GM12878 (cell line): ENCODE data around the gene BCCIP. TPM values are rescaled to one million over a fixed set of nuclear protein-coding genes. Genes with fewer than 3 reads are reported as not detected.

Experiments used
- ATAC-seq: fragments of 200-7000 bp; cut with Tn5 transposase; 3 replicates; pipeline ENCODE4 v1.9.1; 2020; ENCODE audit warnings: mild to moderate bottlenecking, moderate library complexity
- BruUV-seq: library from RNA; stranded (reverse); fragments of 400-500 nt; replicated peaks from 2 replicates; lab custom pipeline; 2021; lab: Mats Ljungman, UMichigan
- CTCF ChIA-PET: fragments of 300-600 bp; sonication (Branson Sonifier 250); formaldehyde crosslinking; extraction: SDS; loops from one replicate; lab custom pipeline; 2021; ENCODE audit warnings: inconsistent platforms; lab: Yijun Ruan, JAX
- POLR2A ChIA-PET: fragments of 350-600 bp; formaldehyde crosslinking; extraction: SDS; loops from one replicate; lab custom pipeline; 2021; ENCODE audit warnings: inconsistent platforms; lab: Charles Lee
- RAD21 ChIA-PET: fragments of 300-600 bp; sonication (Branson Sonifier 250); formaldehyde crosslinking; loops from one replicate; lab custom pipeline; 2023; ENCODE audit warnings: antibody characterized with exemption; ENCODE audit not compliant: unreplicated experiment; lab: Charles Lee
- SMC1A ChIA-PET: fragments of 300-600 bp; sonication (Branson Sonifier 250); formaldehyde crosslinking; loops from one replicate; lab custom pipeline; 2023; ENCODE audit not compliant: unreplicated experiment, uncharacterized antibody; lab: Charles Lee
- DNase-seq: peaks from one replicate; pipeline ENCODE4 v3.0.0-alpha.2; 2011; ENCODE audit warnings: low read depth, low spot score
- FAIRE-seq: peaks from 3 replicates; lab custom pipeline; 2011; peaks lifted over from hg19 to GRCh38; lab: Jason Lieb, UNC
- H2AFZ ChIP-seq: 2 replicates; pipeline ENCODE4 v1.6.0; 2011; ENCODE audit warnings: low read depth, low read length, control low read depth; ENCODE audit not compliant: control insufficient read depth
- H3K27ac ChIP-seq: 2 replicates; pipeline ENCODE4 v1.5.1; 2011; ENCODE audit warnings: control low read depth; ENCODE audit not compliant: control insufficient read depth, insufficient read depth
- H3K27me3 ChIP-seq, 2 experiments: replicated peaks in 1 of 2; 2 replicates each; pipeline versions ENCODE4 v1.6.0 to v1.6.1; 2011; ENCODE audit warnings: low read length in 1 of 2; ENCODE audit not compliant: control insufficient read depth in 2 of 2, insufficient read depth in 2 of 2
- H3K36me3 ChIP-seq, 2 experiments: 2 replicates each; pipeline ENCODE4 v1.5.1; 2011; ENCODE audit warnings: low read length in 1 of 2; ENCODE audit not compliant: control insufficient read depth in 2 of 2, insufficient read depth in 2 of 2
- H3K4me1 ChIP-seq: 2 replicates; pipeline ENCODE4 v1.6.1; 2011; ENCODE audit warnings: mild to moderate bottlenecking, low read length, moderate library complexity, mixed read lengths; ENCODE audit not compliant: control insufficient read depth, insufficient read depth
- H3K4me2 ChIP-seq: 2 replicates; pipeline ENCODE4 v1.6.0; 2011; ENCODE audit warnings: control low read depth; ENCODE audit not compliant: control insufficient read depth, insufficient read depth
- H3K4me3 ChIP-seq: fragments of 200-600 bp; sonication (generic); 2 replicates; pipeline ENCODE4 v1.5.1; 2016
- H3K79me2 ChIP-seq: 2 replicates; pipeline ENCODE4 v1.6.0; 2011; ENCODE audit warnings: low read length; ENCODE audit not compliant: control insufficient read depth, insufficient read depth
- H3K9ac ChIP-seq: 2 replicates; pipeline ENCODE4 v1.8.0; 2011; ENCODE audit warnings: low read length, control low read depth, mixed read lengths; ENCODE audit not compliant: control insufficient read depth, insufficient read depth
- H3K9me3 ChIP-seq: replicated peaks from 3 replicates; pipeline ENCODE4 v1.5.1; 2011; ENCODE audit warnings: mild to moderate bottlenecking, low read length; ENCODE audit not compliant: control insufficient read depth, insufficient read depth
- H4K20me1 ChIP-seq: 2 replicates; pipeline ENCODE4 v1.6.0; 2011; ENCODE audit not compliant: control insufficient read depth, insufficient read depth
- BACH1 ChIP-seq: fragments of 450-650 bp; IDR thresholded peaks from 2 replicates; pipeline ENCODE4 v1.6.1; 2017; ENCODE audit warnings: mild to moderate bottlenecking, borderline replicate concordance
- CBX5 ChIP-seq: sonication (generic); IDR thresholded peaks from 2 replicates; pipeline ENCODE4 v1.6.1; 2016; ENCODE audit warnings: low read depth, moderate library complexity, mild to moderate bottlenecking, inconsistent platforms
- CHD4 ChIP-seq: fragments of 200-600 bp; sonication (generic); IDR thresholded peaks from 2 replicates; pipeline ENCODE4 v1.6.1; 2016; ENCODE audit warnings: mild to moderate bottlenecking
- E2F8 ChIP-seq: fragments of 450-650 bp; IDR thresholded peaks from 2 replicates; pipeline ENCODE4 v1.6.1; 2018; ENCODE audit warnings: mild to moderate bottlenecking, low read depth, moderate library complexity; ENCODE audit not compliant: partially characterized antibody
- ETV6 ChIP-seq, 2 experiments: fragments of 450-650 bp in 1 of 2; IDR thresholded peaks in 1 of 2; conservative IDR thresholded peaks in 1 of 2; 2 replicates each; pipeline ENCODE4 v1.6.1; 2014; ENCODE audit warnings: antibody characterized with exemption in 1 of 2, borderline replicate concordance in 1 of 2, low read depth in 1 of 2, mild to moderate bottlenecking in 1 of 2, moderate library complexity in 1 of 2
- JUND ChIP-seq: IDR thresholded peaks from 2 replicates; pipeline ENCODE4 v1.6.1; 2012; ENCODE audit warnings: low read depth, mild to moderate bottlenecking, low read length, improper control_type of control experiment, moderate library complexity
- KAT2A ChIP-seq: conservative IDR thresholded peaks from 2 replicates; pipeline ENCODE4 v1.6.1; 2011; ENCODE audit warnings: low read depth, low read length; ENCODE audit not compliant: control insufficient read depth
- KLF5 ChIP-seq: fragments of 450-650 bp; IDR thresholded peaks from 2 replicates; pipeline ENCODE4 v1.6.1; 2014; ENCODE audit warnings: mild to moderate bottlenecking; ENCODE audit not compliant: partially characterized antibody
- MAX ChIP-seq: IDR thresholded peaks from 2 replicates; pipeline ENCODE4 v1.6.1; 2012; ENCODE audit warnings: low read depth, low read length, improper control_type of control experiment
- NFYA ChIP-seq: IDR thresholded peaks from 2 replicates; pipeline ENCODE4 v1.6.1; 2011; ENCODE audit warnings: low read depth, mild to moderate bottlenecking, low read length, improper control_type of control experiment, borderline replicate concordance
- PAX8 ChIP-seq: fragments of 450-650 bp; IDR thresholded peaks from 2 replicates; pipeline ENCODE4 v1.6.1; 2017; ENCODE audit warnings: mild to moderate bottlenecking, moderate library complexity
- SREBF2 ChIP-seq: IDR thresholded peaks from 2 replicates; pipeline ENCODE4 v1.6.1; 2012; ENCODE audit warnings: mild to moderate bottlenecking, low read length
- YY1 ChIP-seq: IDR thresholded peaks from 2 replicates; pipeline ENCODE4 v1.6.1; 2011; ENCODE audit warnings: low read depth, mild to moderate bottlenecking, low read length
- ZBED1 ChIP-seq: IDR thresholded peaks from 2 replicates; pipeline ENCODE4 v1.6.1; 2016; ENCODE audit warnings: borderline replicate concordance
- ZBTB11 ChIP-seq: fragments of 450-650 bp; formaldehyde crosslinking; IDR thresholded peaks from 2 replicates; pipeline ENCODE4 v1.5.0; 2022; ENCODE audit warnings: mild to moderate bottlenecking, missing genetic modification characterization
- WGBS: methylation state at CpG from one replicate; pipeline ENCODE4 v1.1.6; 2016; ENCODE audit warnings: low lambda C conversion rate; ENCODE audit not compliant: insufficient replicate concordance, insufficient coverage; ENCODE audit errors: missing lambda C conversion rate; 5-methylcytosine and 5-hydroxymethylcytosine counted together
- in situ Hi-C: fragments of 300-500 bp; cut with MboI; formaldehyde crosslinking; loops from 9 replicates; pipeline ENCODE4 v1.14.3; 2018; ENCODE audit warnings: mixed read lengths
- intact Hi-C: fragments of 100-400 bp; cut with micrococcal nuclease; formaldehyde crosslinking; loops from one replicate; pipeline ENCODE4 v1.14.2; 2022; ENCODE audit not compliant: unreplicated experiment
- polyA plus RNA-seq, 11 experiments: library from polyadenylated mRNA; depleted of rRNA in 4 of 11; unstranded in 6 of 11; stranded (reverse) in 5 of 11; fragments of >200 nt; fragmentation: Nextera tagmentation in 4 of 11; fragmentation: Illumina TruSeq in 1 of 11; extraction: Ambion mirVana in 4 of 11; extraction: Trizol in 1 of 11; gene quantifications; 1 replicate in 1 of 11; 2 replicates in 10 of 11; pipeline versions ENCODE4 v1.2.1 to v1.2.3, GENCODE V29; 2011 to 2016; ENCODE audit warnings: inconsistent platforms in 2 of 11, missing spikeins in 2 of 11, low read depth in 1 of 11
- total RNA-seq, 4 experiments: library from RNA; depleted of rRNA in 3 of 4; stranded (reverse); fragments of >200 nt in 3 of 4; fragmentation: Illumina TruSeq in 1 of 4; extraction: Trizol in 1 of 4; gene quantifications; 2 replicates each; pipeline versions ENCODE4 v1.2.1 to v1.2.3, GENCODE V29; 2013 to 2021
- TF ChIP-seq, protein P1 (sequence below): fragments of 450-650 bp; IDR thresholded peaks from 2 replicates; pipeline ENCODE4 v1.6.1; 2017; ENCODE audit warnings: borderline replicate concordance
- TF ChIP-seq, protein P2 (sequence below): fragments of 450-650 bp; IDR thresholded peaks from 2 replicates; pipeline ENCODE4 v1.6.1; 2016; ENCODE audit warnings: mild to moderate bottlenecking

Gene BCCIP
- total and polyA plus RNA-seq, 10 of the 15 experiments (the other 5 are each of a cell fraction or from before 2014, with no cell fraction given): 61.2 to 225 (median 127) TPM

GRCh38 chr10:125836746-125837145 is 13.4 kb downstream of the BCCIP start:
- Histone ChIP-seq H3K4me1 (no peaks in the 10 kb centered on the region), H3K36me3 (peaks cover 7 to 31% of the 10 kb centered on the region in 2 experiments), H3K79me2 (no peaks in the 10 kb centered on the region), H2AFZ (no peak overlapping the region), H3K9me3 (no peaks in the 10 kb centered on the region), H3K4me3 (no peak overlapping the region), H4K20me1 (no peaks in the 10 kb centered on the region), H3K27me3 (no peaks in the 10 kb centered on the region), H3K9ac (no peak overlapping the region), H3K4me2 (no peak overlapping the region), H3K27ac (no peak overlapping the region)
- RAD21 ChIA-PET: no interaction called here
- intact Hi-C loops: no loop called here
- POLR2A ChIA-PET: no interaction called here
- no TSS peak for BruUV-seq
- DNase-seq: no peak
- CTCF ChIA-PET: no interaction called here
- ATAC-seq: no peak
- SMC1A ChIA-PET: no interaction called here
- in situ Hi-C loops: no loop called here
- 100% methylated on average over 2 of the region's 2 CpGs for WGBS
- FAIRE-seq: no peak
- no peak for TF ChIP-seq KAT2A
- no peak for TF ChIP-seq NFYA
- TF ChIP-seq BACH1: no peak
- TF ChIP-seq ZBTB11: no peak
- TF ChIP-seq ZBED1: no peak
- TF ChIP-seq YY1: no peak
- TF ChIP-seq, protein P1, sequence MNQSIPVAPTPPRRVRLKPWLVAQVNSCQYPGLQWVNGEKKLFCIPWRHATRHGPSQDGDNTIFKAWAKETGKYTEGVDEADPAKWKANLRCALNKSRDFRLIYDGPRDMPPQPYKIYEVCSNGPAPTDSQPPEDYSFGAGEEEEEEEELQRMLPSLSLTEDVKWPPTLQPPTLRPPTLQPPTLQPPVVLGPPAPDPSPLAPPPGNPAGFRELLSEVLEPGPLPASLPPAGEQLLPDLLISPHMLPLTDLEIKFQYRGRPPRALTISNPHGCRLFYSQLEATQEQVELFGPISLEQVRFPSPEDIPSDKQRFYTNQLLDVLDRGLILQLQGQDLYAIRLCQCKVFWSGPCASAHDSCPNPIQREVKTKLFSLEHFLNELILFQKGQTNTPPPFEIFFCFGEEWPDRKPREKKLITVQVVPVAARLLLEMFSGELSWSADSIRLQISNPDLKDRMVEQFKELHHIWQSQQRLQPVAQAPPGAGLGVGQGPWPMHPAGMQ: no peak
- no peak for TF ChIP-seq MAX
- no peak for TF ChIP-seq JUND
- no peak for TF ChIP-seq CBX5
- TF ChIP-seq, protein P2, sequence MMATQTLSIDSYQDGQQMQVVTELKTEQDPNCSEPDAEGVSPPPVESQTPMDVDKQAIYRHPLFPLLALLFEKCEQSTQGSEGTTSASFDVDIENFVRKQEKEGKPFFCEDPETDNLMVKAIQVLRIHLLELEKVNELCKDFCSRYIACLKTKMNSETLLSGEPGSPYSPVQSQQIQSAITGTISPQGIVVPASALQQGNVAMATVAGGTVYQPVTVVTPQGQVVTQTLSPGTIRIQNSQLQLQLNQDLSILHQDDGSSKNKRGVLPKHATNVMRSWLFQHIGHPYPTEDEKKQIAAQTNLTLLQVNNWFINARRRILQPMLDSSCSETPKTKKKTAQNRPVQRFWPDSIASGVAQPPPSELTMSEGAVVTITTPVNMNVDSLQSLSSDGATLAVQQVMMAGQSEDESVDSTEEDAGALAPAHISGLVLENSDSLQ: no peak
- no peak for TF ChIP-seq ETV6 (conservative IDR thresholded peaks at IDR 0.05 in 1 of 2, IDR thresholded peaks at IDR 0.05 in 1 of 2; ENCODE audit: borderline replicate concordance in 1 of 2, low read depth in 1 of 2)
- no peak for TF ChIP-seq KLF5
- no peak for TF ChIP-seq PAX8
- no peak for TF ChIP-seq E2F8
- no peak for TF ChIP-seq CHD4
- no peak for TF ChIP-seq SREBF2
